Fibroblast of the aortic adventitia (primary cell): Measurements from ENCODE around the gene NKX1-1. TPM values are rescaled to one million over a fixed set of nuclear protein-coding genes. Genes with fewer than 3 reads are reported as not detected.

Experiments used
- DNase-seq: peaks from one replicate; pipeline ENCODE4 v3.0.0-alpha.2; 2010; ENCODE audit warnings: low read depth
- H3K4me3 ChIP-seq: 2 replicates; pipeline ENCODE4 v1.5.1; 2011; ENCODE audit warnings: low read depth, mild to moderate bottlenecking, control low read depth, low read length, moderate library complexity
- CTCF ChIP-seq: IDR thresholded peaks from 2 replicates; pipeline ENCODE4 v1.5.1; 2011; ENCODE audit warnings: mild to moderate bottlenecking, low read length, control low read depth, inconsistent platforms; ENCODE audit not compliant: insufficient read depth
- total RNA-seq: library from RNA; depleted of rRNA; stranded (reverse); fragments of >200 nt; gene quantifications from 2 replicates; pipeline ENCODE4 v1.2.3, GENCODE V29; 2012; ENCODE audit warnings: low replicate concordance

The NKX1-1 gene
- total RNA-seq, 1 donor = not detected

DNA sequence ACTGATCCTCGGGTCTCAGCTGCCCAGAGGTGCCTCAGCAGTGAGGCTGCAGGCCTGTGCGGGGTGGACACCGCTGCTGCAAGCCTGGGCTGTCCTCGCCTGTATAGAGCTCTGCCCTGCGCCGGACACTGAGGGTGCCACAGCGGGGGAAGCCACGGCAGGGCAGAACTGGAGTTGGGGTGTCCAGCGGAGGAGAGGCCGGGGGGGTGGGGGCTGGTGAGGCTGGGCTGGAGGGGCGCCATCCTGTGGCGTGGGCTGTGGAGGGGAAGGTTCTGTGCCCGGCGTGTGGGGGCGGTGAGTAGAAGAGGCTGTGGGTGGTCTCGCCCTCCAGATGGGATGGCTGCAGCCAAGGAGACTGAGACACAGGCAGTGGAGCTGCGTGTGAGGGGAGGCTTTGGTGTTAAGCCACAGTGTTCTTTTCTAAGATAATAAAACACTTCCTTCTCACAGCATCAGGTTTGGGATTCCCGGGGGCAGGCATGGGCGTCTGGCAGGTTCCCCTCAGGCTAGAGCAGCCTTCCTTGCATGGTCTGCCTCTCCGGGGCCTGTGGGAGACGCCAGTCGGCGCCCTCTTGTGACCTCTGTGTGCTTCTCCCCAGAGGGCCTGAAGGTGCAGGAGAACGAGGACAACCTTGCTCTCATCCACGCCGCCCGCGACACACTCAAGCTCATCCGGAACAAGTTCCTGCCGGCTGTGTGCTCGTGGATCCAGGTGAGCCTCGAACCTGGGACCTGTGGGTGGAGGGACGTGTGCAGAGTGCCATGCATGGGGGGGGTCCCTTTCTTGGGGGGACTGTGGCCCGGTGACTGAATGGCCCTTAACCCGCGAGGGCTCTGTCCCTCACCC, 51.9 kb downstream of the NKX1-1 start:
- no peak for DNase-seq
- no peak for TF ChIP-seq CTCF
- no peak overlapping the region for H3K4me3 ChIP-seq

DNA sequence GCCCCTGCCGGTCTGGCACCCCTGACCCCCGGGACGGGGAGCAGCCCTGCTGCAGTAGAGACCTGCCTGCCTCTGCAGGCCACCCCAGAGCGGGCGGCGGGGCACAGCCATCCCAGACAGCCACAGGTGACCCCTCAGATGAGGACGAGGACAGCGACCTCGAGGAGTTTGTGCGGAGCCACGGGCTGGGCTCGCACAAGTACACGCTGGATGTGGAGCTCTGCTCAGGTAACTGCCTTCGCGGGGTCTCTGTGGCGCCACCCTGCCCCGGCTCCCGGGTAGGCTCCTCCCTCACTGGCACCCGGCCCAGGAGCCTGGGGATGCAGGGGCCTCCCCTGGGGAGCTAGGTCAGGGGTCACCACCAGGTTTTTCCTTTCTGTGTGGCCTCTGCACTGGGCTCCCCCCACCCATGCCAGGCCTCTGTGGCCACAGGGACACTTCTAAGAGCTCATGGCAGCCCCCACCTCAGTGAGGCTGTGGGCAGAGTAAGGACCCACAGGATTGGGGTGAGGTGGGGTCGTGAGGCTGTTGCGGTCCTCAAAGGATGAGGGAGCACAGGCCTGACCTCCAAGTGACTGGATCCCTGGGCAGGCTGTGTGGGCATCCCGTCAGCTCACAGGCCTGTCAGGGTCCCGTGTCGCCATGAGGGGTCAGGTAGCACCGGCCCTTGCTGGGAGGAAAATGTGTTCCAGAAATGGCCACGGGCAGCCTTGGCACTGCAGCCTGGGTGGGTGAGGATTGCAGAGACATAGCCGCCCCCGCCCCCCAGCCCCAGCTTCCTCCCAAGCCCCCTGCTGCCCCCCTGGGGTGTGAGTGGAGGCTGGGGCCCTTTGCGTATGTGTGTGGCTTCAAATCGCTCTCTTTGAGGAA, 52.8 kb downstream of the NKX1-1 start:
- no peak for TF ChIP-seq CTCF
- no peak overlapping the region for H3K4me3 ChIP-seq
- no peak for DNase-seq

Other genes with a start within 250 kb of the NKX1-1 start
- 21.1 and 409 TPM in 2 replicates for gene SPON2, start 233.9 kb downstream of the NKX1-1 start, total RNA-seq
- 141 and 191 TPM in 2 replicates for gene CTBP1, start 157.3 kb downstream of the NKX1-1 start, total RNA-seq
- gene MAEA, start 116.6 kb downstream of the NKX1-1 start, total RNA-seq = 54.8 and 98.0 TPM in 2 replicates
- gene UVSSA, start 59.2 kb downstream of the NKX1-1 start, total RNA-seq = 8.7 and 32.2 TPM in 2 replicates